Measurements from ENCODE around the gene ARF6. TPM values are rescaled to one million over a fixed set of nuclear protein-coding genes. Genes with fewer than 3 reads are reported as not detected.

Gene ARF6
- total RNA-seq, 1 experiment from 2014 or later, result 49.2 TPM

DNA sequence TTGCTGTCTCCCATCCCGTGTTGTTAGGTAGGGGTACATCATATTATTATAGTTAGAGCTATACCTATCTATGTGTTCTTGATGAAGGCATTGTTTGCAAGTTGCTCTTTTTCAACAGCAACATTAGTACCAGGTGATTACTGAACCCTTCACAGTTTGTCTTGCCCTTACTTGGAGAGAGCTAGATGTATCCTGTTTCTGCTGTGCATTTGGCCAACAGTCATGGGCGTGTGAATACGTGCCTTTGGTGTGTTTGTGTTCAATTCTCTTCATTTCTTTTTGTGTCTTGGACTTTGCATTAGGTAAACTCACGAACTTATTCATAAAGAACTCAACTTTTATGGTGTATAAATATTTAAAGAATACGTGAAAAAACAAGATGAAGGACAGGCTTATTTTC is 14.3 kb downstream of the ARF6 start:
- Mint-ChIP-seq H3K4me3 (no peak overlapping the region), H3K27me3 (ENCODE audit: low read depth) (no peaks in the 10 kb centered on the region), H3K36me3 (ENCODE audit: insufficient read depth in 1 of 3, low read depth in 3 of 3) (no peaks in the 10 kb centered on the region), H3K9me3 (no peaks in the 10 kb centered on the region; a peak in 1 of 5 replicates), H3K4me1 (peaks cover 9% of the 10 kb centered on the region in 2 experiments), H3K27ac (no peak overlapping the region)
- no peak overlapping the region for H2BK15ac ChIP-seq (ENCODE audit: low read depth, low read length)
- H3K79me1 ChIP-seq (ENCODE audit: insufficient read depth, low read depth, low read length, poor library complexity, severe bottlenecking), result no peaks in the 10 kb centered on the region
- H3K9ac ChIP-seq (ENCODE audit: extremely low read depth, insufficient read length, low read length), result no peak overlapping the region
- no peaks in the 10 kb centered on the region for H4K20me1 ChIP-seq (ENCODE audit: control insufficient read depth, insufficient read depth, insufficient read length)
- H3K27me3 ChIP-seq (ENCODE audit: insufficient read depth, low read length), result no peaks in the 10 kb centered on the region
- H3K27ac ChIP-seq (ENCODE audit: insufficient read length, low read depth, low read length), result no peak overlapping the region
- no CpG with 5 or more reads among the region's 5 CpGs for WGBS (ENCODE audit: extremely low coverage, insufficient read length, low lambda C conversion rate)
- no peak overlapping the region for H3K14ac ChIP-seq (ENCODE audit: insufficient read depth, low read length)
- H2BK5ac ChIP-seq (ENCODE audit: insufficient read length, low read length), result no peak overlapping the region
- H4K5ac ChIP-seq (ENCODE audit: insufficient read length, low read depth, low read length), result no peak overlapping the region
- no peak overlapping the region for H2AK5ac ChIP-seq (ENCODE audit: insufficient read length, low read length)
- no peak overlapping the region for H4K8ac ChIP-seq (replicated peaks; ENCODE audit: insufficient read length, low read depth, low read length)
- H3K56ac ChIP-seq (ENCODE audit: insufficient read length, low read depth, low read length), result no peak overlapping the region
- H2BK120ac ChIP-seq (ENCODE audit: low read depth, low read length, poor library complexity, severe bottlenecking), result no peak overlapping the region
- TF ChIP-seq, protein P1, sequence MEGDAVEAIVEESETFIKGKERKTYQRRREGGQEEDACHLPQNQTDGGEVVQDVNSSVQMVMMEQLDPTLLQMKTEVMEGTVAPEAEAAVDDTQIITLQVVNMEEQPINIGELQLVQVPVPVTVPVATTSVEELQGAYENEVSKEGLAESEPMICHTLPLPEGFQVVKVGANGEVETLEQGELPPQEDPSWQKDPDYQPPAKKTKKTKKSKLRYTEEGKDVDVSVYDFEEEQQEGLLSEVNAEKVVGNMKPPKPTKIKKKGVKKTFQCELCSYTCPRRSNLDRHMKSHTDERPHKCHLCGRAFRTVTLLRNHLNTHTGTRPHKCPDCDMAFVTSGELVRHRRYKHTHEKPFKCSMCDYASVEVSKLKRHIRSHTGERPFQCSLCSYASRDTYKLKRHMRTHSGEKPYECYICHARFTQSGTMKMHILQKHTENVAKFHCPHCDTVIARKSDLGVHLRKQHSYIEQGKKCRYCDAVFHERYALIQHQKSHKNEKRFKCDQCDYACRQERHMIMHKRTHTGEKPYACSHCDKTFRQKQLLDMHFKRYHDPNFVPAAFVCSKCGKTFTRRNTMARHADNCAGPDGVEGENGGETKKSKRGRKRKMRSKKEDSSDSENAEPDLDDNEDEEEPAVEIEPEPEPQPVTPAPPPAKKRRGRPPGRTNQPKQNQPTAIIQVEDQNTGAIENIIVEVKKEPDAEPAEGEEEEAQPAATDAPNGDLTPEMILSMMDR (conservative IDR thresholded peaks at IDR 0.05), result no peak
- no peak overlapping the region for H4K91ac ChIP-seq (ENCODE audit: insufficient read length, low read depth, low read length)
- no peak for DNase-seq
- no peaks in the 10 kb centered on the region for H3K9me3 ChIP-seq (ENCODE audit: control insufficient read depth, low read depth, low read length)
- H3K18ac ChIP-seq (ENCODE audit: insufficient read length, low read depth, low read length), result no peak overlapping the region
- H2BK20ac ChIP-seq (ENCODE audit: low read depth, low read length, poor library complexity, severe bottlenecking), result no peak overlapping the region
- H3K4ac ChIP-seq (ENCODE audit: low read depth, low read length), result no peak overlapping the region
- H3T11ph ChIP-seq (ENCODE audit: low read length), result no peak overlapping the region
- no peak overlapping the region for H3K4me2 ChIP-seq (ENCODE audit: insufficient read depth, insufficient read length, low read length)
- H2AFZ ChIP-seq (ENCODE audit: low read length), result no peak overlapping the region
- no peak overlapping the region for H2BK12ac ChIP-seq (ENCODE audit: insufficient read length, low read depth, low read length)
- no peaks in the 10 kb centered on the region for H3K79me2 ChIP-seq (ENCODE audit: insufficient read depth, low read length)
- no peaks in the 10 kb centered on the region for H3K4me1 ChIP-seq (ENCODE audit: insufficient read depth, low read length)
- H3K23ac ChIP-seq (ENCODE audit: insufficient read length, low read depth, low read length), result no peak overlapping the region
- H3K23me2 ChIP-seq (ENCODE audit: insufficient read length, low read depth, low read length, poor library complexity, severe bottlenecking), result no peaks in the 10 kb centered on the region
